Fibroblast of the aortic adventitia (primary cell): Measurements from ENCODE around the gene URB1. TPM values are rescaled to one million over a fixed set of nuclear protein-coding genes. Genes with fewer than 3 reads are reported as not detected.

ENCODE experiments used
- DNase-seq: peaks from one replicate; pipeline ENCODE4 v3.0.0-alpha.2; 2010; ENCODE audit warnings: low read depth
- H3K4me3 ChIP-seq: 2 replicates; pipeline ENCODE4 v1.5.1; 2011; ENCODE audit warnings: low read depth, mild to moderate bottlenecking, control low read depth, low read length, moderate library complexity
- total RNA-seq: library from RNA; depleted of rRNA; stranded (reverse); fragments of >200 nt; gene quantifications from 2 replicates; pipeline ENCODE4 v1.2.3, GENCODE V29; 2012; ENCODE audit warnings: low replicate concordance
- TF ChIP-seq, protein P1 (sequence below): IDR thresholded peaks from 2 replicates; pipeline ENCODE4 v1.5.1; 2011; ENCODE audit warnings: mild to moderate bottlenecking, low read length, control low read depth, inconsistent platforms; ENCODE audit not compliant: insufficient read depth

URB1 gene
- total RNA-seq, 1 donor = 21.1 TPM

DNA sequence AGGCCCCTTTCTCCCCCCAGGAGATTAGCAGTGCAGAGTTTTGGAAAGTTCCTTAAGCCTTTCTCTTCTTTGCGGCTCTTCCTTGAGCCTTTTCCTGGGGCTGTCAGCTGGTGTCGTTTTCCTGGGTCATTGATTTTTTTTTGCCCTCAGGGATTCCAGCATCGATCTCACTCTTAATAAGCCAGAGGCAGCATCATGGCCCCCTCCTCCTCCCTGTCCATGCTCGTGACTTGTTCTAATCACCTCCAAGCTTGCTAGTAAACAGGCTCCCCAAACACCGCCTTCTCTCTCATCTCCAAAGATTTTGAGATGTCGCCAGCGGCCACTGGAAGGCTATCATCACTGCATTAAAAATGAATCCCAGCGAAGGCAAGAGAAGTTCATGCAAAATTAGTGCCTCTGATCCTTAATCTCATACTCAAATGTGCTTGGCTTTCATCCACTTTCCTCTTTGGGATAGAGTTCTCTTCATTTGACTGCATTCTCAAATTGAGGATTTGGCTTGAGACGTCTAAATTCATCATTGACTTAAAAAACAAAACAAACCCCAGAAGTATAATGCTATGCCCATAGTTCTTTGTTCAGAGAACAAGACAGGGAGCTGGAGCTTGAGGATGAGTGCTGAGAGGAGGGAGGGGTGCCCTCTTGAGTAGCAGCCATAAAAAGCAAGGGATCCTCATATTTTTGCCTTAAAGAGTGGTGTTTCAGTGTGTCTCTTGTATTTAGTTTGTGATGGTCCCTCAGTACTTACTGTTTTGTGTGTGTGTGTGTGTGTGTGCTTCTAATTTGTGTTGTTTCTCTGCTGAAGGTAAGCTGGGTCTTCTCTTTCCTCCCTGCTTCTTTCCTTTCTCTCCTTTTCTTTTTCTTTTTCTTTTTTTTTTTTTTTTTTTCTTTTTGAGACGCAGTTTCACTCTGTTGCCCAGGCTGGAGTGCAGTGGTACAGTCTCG is 22.9 kb upstream of the URB1 start:
- TF ChIP-seq, protein P1, sequence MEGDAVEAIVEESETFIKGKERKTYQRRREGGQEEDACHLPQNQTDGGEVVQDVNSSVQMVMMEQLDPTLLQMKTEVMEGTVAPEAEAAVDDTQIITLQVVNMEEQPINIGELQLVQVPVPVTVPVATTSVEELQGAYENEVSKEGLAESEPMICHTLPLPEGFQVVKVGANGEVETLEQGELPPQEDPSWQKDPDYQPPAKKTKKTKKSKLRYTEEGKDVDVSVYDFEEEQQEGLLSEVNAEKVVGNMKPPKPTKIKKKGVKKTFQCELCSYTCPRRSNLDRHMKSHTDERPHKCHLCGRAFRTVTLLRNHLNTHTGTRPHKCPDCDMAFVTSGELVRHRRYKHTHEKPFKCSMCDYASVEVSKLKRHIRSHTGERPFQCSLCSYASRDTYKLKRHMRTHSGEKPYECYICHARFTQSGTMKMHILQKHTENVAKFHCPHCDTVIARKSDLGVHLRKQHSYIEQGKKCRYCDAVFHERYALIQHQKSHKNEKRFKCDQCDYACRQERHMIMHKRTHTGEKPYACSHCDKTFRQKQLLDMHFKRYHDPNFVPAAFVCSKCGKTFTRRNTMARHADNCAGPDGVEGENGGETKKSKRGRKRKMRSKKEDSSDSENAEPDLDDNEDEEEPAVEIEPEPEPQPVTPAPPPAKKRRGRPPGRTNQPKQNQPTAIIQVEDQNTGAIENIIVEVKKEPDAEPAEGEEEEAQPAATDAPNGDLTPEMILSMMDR = no peak
- peak; percentile 37 for DNase-seq
- H3K4me3 ChIP-seq = peak overlapping the region; percentile 40

GRCh38 chr21:32414579-32415358 is 22.0 kb upstream of the URB1 start:
- TF ChIP-seq, protein P1 = peak; percentile 58
- peak overlapping the region; percentile 81 for H3K4me3 ChIP-seq
- DNase-seq = peak; percentile 77

- TF ChIP-seq, protein P1 = no peak
- peak; percentile 88 for DNase-seq
- H3K4me3 ChIP-seq = peak overlapping the region; percentile 81
These were observed 21.1 kb upstream of the URB1 start for GRCh38 chr21:32413697-32414578.

DNA sequence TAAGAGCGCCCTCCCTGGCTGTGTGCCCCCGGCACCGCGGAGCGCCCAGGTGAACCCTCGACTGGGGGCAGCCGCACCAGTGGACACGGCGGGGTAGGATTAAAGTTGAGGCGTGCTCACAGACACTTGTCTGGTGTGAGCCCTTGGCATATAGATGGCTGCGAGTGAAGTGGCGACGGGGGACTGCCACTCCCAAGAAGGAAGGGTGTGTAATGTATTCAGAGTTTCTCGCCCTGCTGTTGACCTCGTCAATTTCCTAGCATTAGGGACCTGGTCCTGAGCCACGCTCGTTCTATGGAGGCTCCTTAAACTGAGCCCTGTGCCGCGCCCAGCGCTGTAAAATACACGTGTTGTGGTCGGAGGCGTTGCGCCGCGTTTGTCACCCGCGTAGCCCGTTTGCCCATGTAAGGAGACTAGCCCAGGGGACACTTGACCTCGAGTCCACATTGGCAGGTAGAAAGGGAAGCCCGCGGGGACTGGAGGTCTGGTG is 20.2 kb upstream of the URB1 start:
- TF ChIP-seq, protein P1 = no peak

GRCh38 chr21:32412162-32413014 is 19.6 kb upstream of the URB1 start, which contains the start of gene EVA1C:
EVA1C (plus strand) TSS chr21:32412706; CDS start chr21:32412854, 148 bp downstream.
- peak within 1 kb of the TSS; percentile 81 for H3K4me3 ChIP-seq
- peak; percentile 59 for DNase-seq
- TF ChIP-seq, protein P1 = peak; percentile 6

More for the DNA sequence above, 20.2 kb upstream of the URB1 start:
- H3K4me3 ChIP-seq = peak overlapping the region; percentile 81
- DNase-seq = peak; percentile 38
